ENCODE measurements around the gene HERC2.
"Not testable (repeated sequence)": the region's sequence is repeated elsewhere in the genome, so short reads cannot be mapped to it uniquely, and the experiment has no call there.

HERC2 gene

GRCh38 chr15:28216946-28217546 lies 104.9 kb downstream of the HERC2 start:
- not testable (repeated sequence) for DNase-seq

- DNase-seq = not testable (repeated sequence)
These were observed 106.5 kb downstream of the HERC2 start for GRCh38 chr15:28215521-28215920.

GRCh38 chr15:28214006-28214790 lies 107.8 kb downstream of the HERC2 start:
- DNase-seq = not testable (repeated sequence)

GRCh38 chr15:28213393-28213792 lies 108.6 kb downstream of the HERC2 start:
- not testable (repeated sequence) for DNase-seq

GRCh38 chr15:28208583-28208982 lies 113.4 kb downstream of the HERC2 start:
- DNase-seq = no peak

GRCh38 chr15:28205640-28206039 lies 116.3 kb downstream of the HERC2 start:
- DNase-seq = not testable (repeated sequence)

- not testable (repeated sequence) for DNase-seq
These were observed 118.7 kb downstream of the HERC2 start for GRCh38 chr15:28203055-28203828.

GRCh38 chr15:28202124-28202523 lies 119.9 kb downstream of the HERC2 start:
- not testable (repeated sequence) for DNase-seq

- not testable (repeated sequence) for DNase-seq
These were observed 123.8 kb downstream of the HERC2 start for GRCh38 chr15:28198215-28198614.

GRCh38 chr15:28197694-28198093 lies 124.3 kb downstream of the HERC2 start:
- DNase-seq = not testable (repeated sequence)

- DNase-seq = not testable (repeated sequence)
These were observed 125.4 kb downstream of the HERC2 start for GRCh38 chr15:28196581-28196980.

GRCh38 chr15:28192772-28193171 lies 129.2 kb downstream of the HERC2 start:
- no peak for DNase-seq

- no peak for DNase-seq
These were observed 130.1 kb downstream of the HERC2 start for GRCh38 chr15:28191832-28192231.

- no peak for DNase-seq
These were observed 131.4 kb downstream of the HERC2 start for GRCh38 chr15:28190391-28191174.

GRCh38 chr15:28185148-28185895 lies 136.7 kb downstream of the HERC2 start:
- no peak for DNase-seq

- DNase-seq = no peak
These were observed 137.8 kb downstream of the HERC2 start for GRCh38 chr15:28184166-28184565.

GRCh38 chr15:28182731-28183130 lies 139.2 kb downstream of the HERC2 start:
- DNase-seq = no peak

- DNase-seq = no peak
These were observed 139.8 kb downstream of the HERC2 start for GRCh38 chr15:28182216-28182615.

- no peak for DNase-seq
These were observed 140.6 kb downstream of the HERC2 start for GRCh38 chr15:28181366-28181765.

- DNase-seq = no peak
These were observed 142.7 kb downstream of the HERC2 start for GRCh38 chr15:28179270-28179669.

GRCh38 chr15:28178727-28179126 lies 143.3 kb downstream of the HERC2 start:
- no peak for DNase-seq

- DNase-seq = no peak
These were observed 143.7 kb downstream of the HERC2 start for GRCh38 chr15:28178290-28178689.

Data from NCI-H1930 (cell line).